ENCODE data around the gene CRHR2. TPM values are rescaled to one million over a fixed set of nuclear protein-coding genes. Genes with fewer than 3 reads are reported as not detected.

CRHR2 gene
- total RNA-seq, 4 donors from 2014 or later = 0.39 to 0.45 TPM; not detected in 2

DNA sequence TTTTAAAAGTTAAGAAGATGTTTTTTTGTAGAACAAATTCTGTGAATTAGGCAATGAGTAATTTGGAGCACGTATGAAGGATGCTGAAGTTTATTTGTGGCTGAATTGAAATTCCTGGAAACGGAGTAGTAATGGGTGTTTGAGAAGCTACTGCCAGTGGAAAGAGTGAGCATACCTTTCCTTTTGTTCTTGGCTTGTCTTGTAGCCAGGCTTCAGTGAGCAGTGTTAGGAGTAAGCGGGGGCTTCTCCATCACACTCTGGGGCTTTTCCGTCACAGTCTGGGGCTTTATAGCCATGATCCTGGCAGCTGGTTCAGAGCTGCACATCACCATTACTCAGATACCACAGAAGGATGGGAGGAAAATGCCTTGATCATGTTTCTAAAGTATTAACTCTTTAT, 55.2 kb downstream of the CRHR2 start:
- TF ChIP-seq, protein P1, sequence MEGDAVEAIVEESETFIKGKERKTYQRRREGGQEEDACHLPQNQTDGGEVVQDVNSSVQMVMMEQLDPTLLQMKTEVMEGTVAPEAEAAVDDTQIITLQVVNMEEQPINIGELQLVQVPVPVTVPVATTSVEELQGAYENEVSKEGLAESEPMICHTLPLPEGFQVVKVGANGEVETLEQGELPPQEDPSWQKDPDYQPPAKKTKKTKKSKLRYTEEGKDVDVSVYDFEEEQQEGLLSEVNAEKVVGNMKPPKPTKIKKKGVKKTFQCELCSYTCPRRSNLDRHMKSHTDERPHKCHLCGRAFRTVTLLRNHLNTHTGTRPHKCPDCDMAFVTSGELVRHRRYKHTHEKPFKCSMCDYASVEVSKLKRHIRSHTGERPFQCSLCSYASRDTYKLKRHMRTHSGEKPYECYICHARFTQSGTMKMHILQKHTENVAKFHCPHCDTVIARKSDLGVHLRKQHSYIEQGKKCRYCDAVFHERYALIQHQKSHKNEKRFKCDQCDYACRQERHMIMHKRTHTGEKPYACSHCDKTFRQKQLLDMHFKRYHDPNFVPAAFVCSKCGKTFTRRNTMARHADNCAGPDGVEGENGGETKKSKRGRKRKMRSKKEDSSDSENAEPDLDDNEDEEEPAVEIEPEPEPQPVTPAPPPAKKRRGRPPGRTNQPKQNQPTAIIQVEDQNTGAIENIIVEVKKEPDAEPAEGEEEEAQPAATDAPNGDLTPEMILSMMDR (IDR thresholded peaks at IDR 0.05) = no peak
- TF ChIP-seq POLR2A (IDR thresholded peaks at IDR 0.05) = no peak
- 87 to 97% methylated on average over 4 of the region's 4 CpGs for WGBS, 2 donors
- H3K27me3 ChIP-seq = no peaks in the 10 kb centered on the region
- H3K36me3 ChIP-seq = peaks cover 47 to 60% of the 10 kb centered on the region in 2 donors
- no peak overlapping the region for H3K27ac ChIP-seq
- H3K9me3 ChIP-seq = no peaks in the 10 kb centered on the region
- no peak for DNase-seq
- no peaks in the 10 kb centered on the region for H3K4me1 ChIP-seq
- intact Hi-C loops (cut with DNase I) = no loop called here
- no peak overlapping the region for H3K4me3 ChIP-seq (replicated peaks in 1 of 3)

DNA sequence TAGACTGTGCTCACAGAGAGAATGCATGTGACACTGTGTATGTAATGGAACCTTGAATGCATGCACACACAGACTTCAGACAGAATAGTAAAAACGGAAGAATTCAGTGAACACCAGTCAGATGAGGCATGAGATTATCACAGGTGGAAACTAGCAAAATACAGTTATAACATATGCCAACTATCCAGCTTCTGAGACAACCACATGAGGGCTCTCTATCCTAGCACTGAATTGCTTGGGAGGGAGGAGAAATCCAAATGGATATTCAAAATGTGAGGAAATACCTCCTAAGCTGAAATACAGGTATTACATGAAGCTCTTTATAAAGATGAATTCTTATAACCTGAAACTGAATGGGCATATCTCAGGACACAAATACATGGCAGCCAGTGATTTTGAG, 57.0 kb downstream of the CRHR2 start:
- 83% methylated on average over 1 of the region's 1 CpG for WGBS, 2 donors
- H3K4me1 ChIP-seq = no peaks in the 10 kb centered on the region
- no peaks in the 10 kb centered on the region for H3K9me3 ChIP-seq
- H3K27ac ChIP-seq = no peak overlapping the region
- intact Hi-C loops (cut with DNase I) = no loop called here
- no peak for DNase-seq
- H3K4me3 ChIP-seq (replicated peaks in 1 of 3) = no peak overlapping the region
- TF ChIP-seq, protein P1 (IDR thresholded peaks at IDR 0.05) = peak in 1 of 6 experiments; percentile 5
- no peak for TF ChIP-seq POLR2A (IDR thresholded peaks at IDR 0.05)
- H3K36me3 ChIP-seq = peaks cover 58% of the 10 kb centered on the region in 2 donors
- no peaks in the 10 kb centered on the region for H3K27me3 ChIP-seq

DNA sequence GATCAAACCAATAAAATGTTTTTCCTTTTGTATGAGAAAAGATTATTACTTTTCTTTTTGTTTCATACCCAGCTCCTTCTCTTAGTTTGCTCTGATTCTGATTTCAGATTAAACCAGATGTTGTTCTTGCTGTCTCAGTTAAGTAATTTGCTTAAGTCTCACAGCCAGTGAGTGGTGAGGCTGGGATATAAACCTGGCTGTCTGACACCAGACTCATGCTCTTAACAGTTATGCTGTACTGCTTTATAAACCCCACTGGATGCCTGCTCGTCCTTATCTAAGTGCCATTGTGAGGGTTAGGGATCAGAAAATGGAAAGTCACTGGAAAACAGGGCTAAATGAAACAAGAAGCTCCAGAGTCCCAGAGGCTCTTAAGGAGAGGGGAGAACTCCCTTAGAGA, 63.3 kb downstream of the CRHR2 start:
- Histone ChIP-seq H3K27me3 (no peaks in the 10 kb centered on the region), H3K36me3 (peaks cover 38 to 52% of the 10 kb centered on the region in 2 donors), H3K9me3 (no peaks in the 10 kb centered on the region), H3K27ac (no peak overlapping the region), H3K4me1 (no peaks in the 10 kb centered on the region), H3K4me3 (replicated peaks in 1 of 3) (no peak overlapping the region)
- intact Hi-C loops (cut with DNase I) = no loop called here
- DNase-seq = no peak
- 67 to 82% methylated on average over 1 of the region's 1 CpG for WGBS, 2 donors
- TF ChIP-seq, protein P1 (IDR thresholded peaks at IDR 0.05) = no peak
- no peak for TF ChIP-seq POLR2A (IDR thresholded peaks at IDR 0.05)

DNA sequence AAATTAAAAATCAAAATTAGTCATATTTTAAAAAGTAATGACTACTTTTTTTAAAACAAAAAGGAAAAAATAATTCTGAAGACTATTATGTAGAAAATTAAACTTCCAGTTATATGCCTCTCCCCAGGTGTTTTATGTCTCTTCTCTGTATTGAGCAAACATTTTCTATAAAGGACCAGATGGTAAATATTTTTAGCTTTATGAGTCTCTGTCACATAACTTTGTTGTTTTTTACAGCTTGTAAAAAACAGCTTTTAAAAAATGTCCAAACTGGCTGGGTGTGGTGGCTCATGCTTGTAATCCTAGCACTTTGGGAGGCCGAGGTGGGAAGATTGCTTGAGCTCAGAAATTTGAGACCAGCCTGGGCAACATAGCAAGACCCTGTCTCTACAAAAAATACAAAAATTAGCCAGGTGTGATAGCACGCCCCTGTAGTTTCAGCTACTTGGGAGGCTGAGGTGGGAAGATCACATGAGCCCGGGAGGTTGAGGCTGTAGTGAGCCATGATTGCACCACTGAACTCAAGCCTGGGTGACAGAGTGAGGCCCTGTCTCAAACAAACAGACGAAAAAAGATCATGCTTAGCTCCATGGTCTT, 64.1 kb downstream of the CRHR2 start:
- DNase-seq = no peak
- Histone ChIP-seq H3K36me3 (peaks cover 38 to 48% of the 10 kb centered on the region in 2 donors), H3K27me3 (no peaks in the 10 kb centered on the region), H3K4me1 (no peaks in the 10 kb centered on the region), H3K9me3 (no peaks in the 10 kb centered on the region), H3K27ac (no peak overlapping the region), H3K4me3 (replicated peaks in 1 of 3) (no peak overlapping the region)
- no peak for TF ChIP-seq POLR2A (IDR thresholded peaks at IDR 0.05)
- TF ChIP-seq, protein P1 (IDR thresholded peaks at IDR 0.05) = no peak
- WGBS, 2 donors = 92 to 96% methylated on average over 4 of the region's 4 CpGs
- intact Hi-C loops (cut with DNase I) = no loop called here

DNA sequence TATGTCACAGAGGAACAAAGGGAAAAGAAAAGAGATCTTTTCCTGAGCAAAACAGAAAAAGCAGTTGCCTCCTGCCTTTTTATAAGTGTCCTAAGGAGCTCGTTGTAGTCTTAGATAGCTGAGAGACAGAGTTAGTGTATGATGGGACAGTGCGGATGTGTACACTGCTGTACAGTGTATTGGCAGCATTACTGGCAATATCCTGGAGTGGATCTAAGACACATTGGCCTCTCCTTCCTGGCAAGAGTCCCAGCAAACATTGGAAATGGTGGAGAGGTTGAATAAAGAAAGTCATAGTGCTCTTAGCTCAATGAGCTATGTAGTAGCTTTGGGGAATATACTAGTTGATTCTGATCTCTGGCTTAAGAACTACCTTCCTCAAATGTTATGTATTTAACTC, 64.9 kb downstream of the CRHR2 start:
- 82% methylated on average over 2 of the region's 2 CpGs for WGBS, 2 donors
- TF ChIP-seq, protein P1 (IDR thresholded peaks at IDR 0.05) = no peak
- no peak for TF ChIP-seq POLR2A (IDR thresholded peaks at IDR 0.05)
- Histone ChIP-seq H3K36me3 (peaks cover 42 to 44% of the 10 kb centered on the region in 2 donors), H3K9me3 (no peaks in the 10 kb centered on the region), H3K27me3 (no peaks in the 10 kb centered on the region), H3K4me1 (no peaks in the 10 kb centered on the region), H3K27ac (no peak overlapping the region), H3K4me3 (replicated peaks in 1 of 3) (no peak overlapping the region)
- no peak for DNase-seq
- intact Hi-C loops (cut with DNase I) = no loop called here
